HG02981 (cell line): ENCODE results near the gene ASB8.
"Not testable (repeated sequence)": the region's sequence is repeated elsewhere in the genome, so short reads cannot be mapped to it uniquely, and the experiment has no call there.

Experiments
- ATAC-seq: cut with Tn5 transposase; IDR thresholded peaks from one replicate; pipeline ENCODE4 v1.9.1; 2021; ENCODE audit warnings: mild to moderate bottlenecking, moderate library complexity; ENCODE audit not compliant: unreplicated experiment

Gene ASB8

GRCh38 chr12:48142818-48143674 is 14.3 kb downstream of the ASB8 start:
- no peak for ATAC-seq

DNA sequence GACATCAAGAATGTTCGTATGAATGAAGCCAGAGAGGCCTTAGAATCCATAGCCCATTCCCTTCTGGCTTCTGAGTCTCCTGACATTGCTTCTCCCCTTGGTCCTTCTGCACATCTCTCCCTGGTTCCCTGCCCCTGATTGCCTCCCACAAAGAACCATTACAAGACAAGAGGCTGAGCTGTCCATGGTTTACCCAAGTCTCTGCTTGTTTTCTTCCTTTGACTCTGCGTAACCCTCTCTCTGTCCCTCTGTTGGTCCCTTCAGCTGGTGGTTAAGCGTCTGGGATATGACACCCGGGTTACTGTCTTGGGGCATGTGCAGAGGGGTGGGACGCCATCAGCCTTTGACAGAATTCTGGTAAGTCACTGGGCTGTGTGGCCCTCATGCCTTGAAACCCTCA is 22.3 kb downstream of the ASB8 start:
- ATAC-seq, result no peak

DNA sequence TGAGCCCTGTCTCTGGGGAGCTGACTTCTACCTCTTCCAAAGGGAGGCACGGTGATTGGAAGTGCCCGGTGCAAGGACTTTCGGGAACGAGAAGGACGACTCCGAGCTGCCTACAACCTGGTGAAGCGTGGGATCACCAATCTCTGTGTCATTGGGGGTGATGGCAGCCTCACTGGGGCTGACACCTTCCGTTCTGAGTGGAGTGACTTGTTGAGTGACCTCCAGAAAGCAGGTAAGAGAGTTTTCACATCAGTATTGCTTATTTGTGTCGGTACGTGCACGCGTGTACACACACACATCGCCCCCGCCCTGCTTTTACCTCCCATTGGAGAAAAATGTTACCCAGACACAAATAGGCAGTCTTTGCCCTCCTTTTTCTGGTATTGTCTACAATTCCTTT is 24.5 kb downstream of the ASB8 start:
- ATAC-seq, result no peak

- no peak for ATAC-seq
Observed at GRCh38 chr12:48131517-48131916, 25.8 kb downstream of the ASB8 start.

DNA sequence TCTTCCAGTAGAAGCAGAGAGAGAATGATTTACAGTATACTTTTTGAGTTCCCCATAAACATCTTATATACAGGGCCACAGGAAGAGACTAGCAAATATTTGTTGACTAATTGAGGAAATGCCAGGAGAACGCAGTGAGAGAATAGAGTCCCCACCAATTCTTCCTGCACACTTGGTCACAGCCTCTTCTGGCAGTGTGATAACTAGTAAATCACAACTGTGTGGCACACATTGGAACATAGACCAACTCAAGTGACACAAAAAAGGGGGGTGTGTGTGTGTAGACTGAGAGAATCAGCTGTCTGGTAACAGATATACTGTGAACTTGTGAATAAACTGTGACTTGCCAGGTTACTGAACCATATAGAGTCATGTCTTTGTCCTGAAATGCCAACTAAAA is 27.9 kb downstream of the ASB8 start:
- no peak for ATAC-seq

DNA sequence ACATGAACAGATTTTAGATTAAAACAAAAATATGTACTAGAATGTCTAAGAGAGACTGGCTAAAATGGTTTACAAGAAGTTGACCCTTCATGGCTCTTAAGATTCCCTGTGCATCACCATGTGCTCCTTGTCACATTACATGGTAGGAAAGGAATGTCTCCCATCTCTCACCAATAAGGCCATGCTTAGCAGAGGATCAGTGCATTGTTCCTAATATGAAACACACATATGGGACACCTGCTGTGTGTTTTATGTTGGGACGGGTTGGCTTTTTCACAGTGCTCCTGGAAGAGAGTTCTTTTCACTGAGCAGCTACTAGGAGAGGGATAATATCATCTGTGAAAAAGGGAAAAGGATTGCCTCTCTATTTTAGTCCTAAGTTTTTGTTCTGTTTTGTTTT is 28.5 kb downstream of the ASB8 start:
- no peak for ATAC-seq

DNA sequence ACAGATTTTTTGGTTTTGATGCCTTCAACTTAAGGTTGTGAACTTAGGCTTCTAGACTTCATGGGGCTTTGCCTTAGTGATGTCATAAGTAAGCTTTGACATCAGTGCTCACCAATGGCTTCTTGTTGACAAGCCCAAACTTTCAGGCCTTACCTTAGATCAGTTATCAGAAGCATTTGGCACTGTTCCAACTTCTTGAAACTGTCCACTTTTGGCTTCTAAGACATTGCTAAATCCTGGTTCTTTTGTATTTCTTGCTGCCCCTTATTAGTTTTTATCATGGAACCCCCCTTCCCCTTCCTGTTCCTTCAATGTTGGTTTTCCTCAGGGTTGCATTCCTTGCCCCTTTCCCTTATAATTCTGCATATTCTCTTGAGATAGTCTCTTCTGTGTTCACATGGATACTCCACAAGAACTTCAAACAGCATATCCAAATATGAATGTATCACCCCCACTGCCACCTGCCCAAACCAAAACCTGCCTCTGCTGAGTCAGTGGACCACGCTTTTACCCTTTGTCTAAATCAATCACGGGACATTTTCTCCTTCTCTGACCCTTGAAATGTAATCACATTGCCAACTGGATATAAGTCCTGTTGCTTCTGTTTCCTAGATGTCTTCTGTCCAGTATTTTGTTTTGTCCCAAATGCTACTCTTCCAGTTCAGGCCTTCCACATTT is 30.2 kb downstream of the ASB8 start:
- no peak for ATAC-seq

- ATAC-seq, result no peak
Observed at GRCh38 chr12:48125985-48126384, 31.3 kb downstream of the ASB8 start.

DNA sequence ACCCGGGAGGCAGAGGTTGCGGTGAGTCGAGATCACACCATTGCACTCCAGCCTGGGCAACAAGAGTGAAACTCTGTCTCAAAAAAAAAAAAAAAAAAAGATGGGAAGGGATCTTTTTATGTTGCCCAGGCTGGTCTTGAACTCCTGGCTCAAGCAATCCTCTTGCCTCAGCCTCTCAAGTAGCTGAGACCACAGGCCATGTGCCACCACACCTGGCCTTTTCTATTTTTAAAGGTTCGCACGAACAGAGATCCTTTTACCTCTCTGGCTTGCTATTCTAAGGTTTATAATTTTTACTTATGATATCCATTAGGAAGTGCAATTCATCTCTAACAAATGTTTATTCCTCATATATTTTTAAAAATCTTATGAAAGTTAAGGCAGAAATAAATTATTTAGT is 31.8 kb downstream of the ASB8 start:
- not testable (repeated sequence) for ATAC-seq

DNA sequence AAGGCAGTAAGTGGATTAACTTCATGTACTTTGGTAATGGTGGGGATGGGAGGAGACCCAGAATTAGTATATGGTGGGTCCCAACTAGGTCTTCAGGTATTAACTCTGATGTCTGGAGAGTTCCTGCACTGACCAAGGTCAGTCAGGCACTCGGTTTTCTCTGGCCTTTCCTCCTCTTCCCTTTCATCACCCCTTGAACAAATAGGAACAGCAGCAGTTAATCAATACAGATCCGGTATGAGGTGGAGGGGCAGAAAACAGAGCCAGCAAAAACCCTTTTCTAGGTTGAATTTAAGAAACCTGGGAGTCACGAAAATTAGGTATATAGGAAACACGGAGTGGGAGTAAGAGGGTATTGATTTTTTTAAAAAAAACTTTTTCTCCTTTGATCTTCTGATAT is 34.1 kb downstream of the ASB8 start:
- ATAC-seq, result no peak

DNA sequence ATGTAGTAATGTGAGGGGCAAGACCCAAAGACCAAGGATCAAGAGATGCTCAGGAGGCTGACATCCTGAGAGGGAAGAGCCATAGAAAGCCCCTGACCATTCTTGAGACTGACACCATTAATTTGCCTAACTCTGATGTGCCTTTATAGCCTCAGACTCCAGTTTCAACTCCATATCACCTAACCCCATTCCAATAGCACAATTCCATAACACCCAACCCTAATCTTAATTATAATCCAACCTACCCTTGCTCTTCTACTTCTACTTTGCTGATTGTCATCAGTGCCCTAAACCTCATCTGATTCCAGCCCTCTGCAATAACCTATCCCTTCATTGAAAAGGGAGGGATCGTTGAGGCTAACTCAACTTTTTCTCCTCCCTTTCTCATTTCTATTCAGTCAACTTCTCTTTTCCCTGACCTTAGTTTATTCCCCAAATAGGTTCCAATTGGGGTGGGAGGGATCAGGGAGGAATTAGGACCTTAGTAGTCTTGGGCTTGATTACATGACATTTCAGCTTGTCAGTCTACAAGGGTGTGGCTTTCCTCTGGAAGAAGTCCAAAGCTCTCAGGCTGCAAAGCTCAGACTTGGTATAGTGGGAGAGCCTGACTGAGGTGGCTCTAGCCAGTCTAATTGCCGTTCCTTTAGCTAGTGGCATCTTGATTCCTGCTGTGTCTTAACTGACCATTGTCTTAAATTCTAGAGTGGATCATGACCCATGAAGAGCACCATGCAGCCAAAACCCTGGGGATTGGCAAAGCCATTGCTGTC is 35.1 kb downstream of the ASB8 start:
- no peak for ATAC-seq

- no peak for ATAC-seq
Observed at GRCh38 chr12:48121522-48121921, 35.8 kb downstream of the ASB8 start.

- ATAC-seq, result no peak
Observed at GRCh38 chr12:48119834-48120195, 37.5 kb downstream of the ASB8 start.

GRCh38 chr12:48119078-48119833 is 38.1 kb downstream of the ASB8 start, which contains the start of gene PFKM:
TSS of gene PFKM (plus strand) at chr12:48119364. CDS start at chr12:48122775, 3,411 bp downstream.
- ATAC-seq, result peak; percentile 99

- ATAC-seq, result no peak
Observed at GRCh38 chr12:48118284-48118871, 38.9 kb downstream of the ASB8 start.

GRCh38 chr12:48115957-48116356 is 41.4 kb downstream of the ASB8 start:
- no peak for ATAC-seq

- not testable (repeated sequence) for ATAC-seq
Observed at GRCh38 chr12:48111312-48111693, 46.0 kb downstream of the ASB8 start.

GRCh38 chr12:48110691-48111311 is 46.5 kb downstream of the ASB8 start:
- ATAC-seq, result no peak

DNA sequence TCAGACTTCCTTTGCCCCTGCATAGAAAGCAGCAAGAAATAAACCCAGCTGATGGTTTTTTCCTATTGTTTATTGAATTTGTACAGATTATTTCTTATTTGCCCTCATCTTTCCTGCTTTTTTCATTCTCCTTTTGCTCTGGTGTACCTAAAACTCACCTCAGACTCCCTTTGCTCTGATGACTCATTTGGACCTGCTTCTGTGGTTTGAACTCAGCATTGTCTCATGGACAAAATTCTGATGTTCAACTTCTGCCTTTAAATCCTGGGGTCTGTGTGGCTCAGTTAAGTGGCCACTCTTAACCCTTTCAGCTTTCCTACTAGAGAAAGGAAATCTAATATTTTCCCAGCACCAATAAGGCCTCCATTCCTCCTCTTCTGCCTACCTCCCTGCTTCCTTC is 47.9 kb downstream of the ASB8 start:
- no peak for ATAC-seq
